GM20000 (cell line): ENCODE results near the gene TLE5.

Experiments
- DNase-seq: peaks from one replicate; pipeline ENCODE4 v3.0.0; 2012; ENCODE audit warnings: low spot score
- TF ChIP-seq, protein P1 (sequence below): IDR thresholded peaks from 2 replicates; pipeline ENCODE4 v1.5.1; 2012; ENCODE audit warnings: mild to moderate bottlenecking, control low read depth; ENCODE audit errors: extremely low read depth, missing control alignments

TLE5 gene

DNA sequence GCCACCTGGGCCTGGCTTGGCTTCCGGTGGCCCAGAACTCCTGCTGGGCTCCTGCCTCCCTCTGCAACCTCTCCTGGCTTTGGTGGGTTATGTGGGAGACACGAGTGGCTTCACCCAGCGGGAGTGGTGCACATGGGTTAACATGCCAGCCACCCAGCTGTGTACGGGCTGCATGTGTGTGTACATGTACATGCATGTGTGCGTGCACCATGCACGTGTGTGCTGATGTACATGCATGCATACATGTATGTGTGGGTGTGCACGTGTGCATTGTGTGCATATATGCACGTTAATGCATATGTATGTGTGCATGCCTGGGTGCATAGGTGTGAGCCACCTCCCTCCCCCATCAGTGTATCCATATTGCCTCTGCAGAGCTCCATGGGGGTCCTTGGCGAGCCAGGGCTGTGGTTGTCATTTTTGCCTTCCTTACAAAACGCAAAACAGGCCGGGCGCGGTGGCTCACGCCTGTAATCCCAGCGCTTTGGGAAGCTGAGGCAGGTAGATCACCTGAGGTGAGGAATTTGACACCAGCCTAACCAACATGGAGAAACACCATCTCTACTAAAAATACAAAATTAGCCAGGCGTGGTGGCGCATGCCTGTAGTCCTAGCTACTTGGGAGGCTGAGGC lies 44.3 kb upstream of the TLE5 start:
- DNase-seq, result no peak
- TF ChIP-seq, protein P1, sequence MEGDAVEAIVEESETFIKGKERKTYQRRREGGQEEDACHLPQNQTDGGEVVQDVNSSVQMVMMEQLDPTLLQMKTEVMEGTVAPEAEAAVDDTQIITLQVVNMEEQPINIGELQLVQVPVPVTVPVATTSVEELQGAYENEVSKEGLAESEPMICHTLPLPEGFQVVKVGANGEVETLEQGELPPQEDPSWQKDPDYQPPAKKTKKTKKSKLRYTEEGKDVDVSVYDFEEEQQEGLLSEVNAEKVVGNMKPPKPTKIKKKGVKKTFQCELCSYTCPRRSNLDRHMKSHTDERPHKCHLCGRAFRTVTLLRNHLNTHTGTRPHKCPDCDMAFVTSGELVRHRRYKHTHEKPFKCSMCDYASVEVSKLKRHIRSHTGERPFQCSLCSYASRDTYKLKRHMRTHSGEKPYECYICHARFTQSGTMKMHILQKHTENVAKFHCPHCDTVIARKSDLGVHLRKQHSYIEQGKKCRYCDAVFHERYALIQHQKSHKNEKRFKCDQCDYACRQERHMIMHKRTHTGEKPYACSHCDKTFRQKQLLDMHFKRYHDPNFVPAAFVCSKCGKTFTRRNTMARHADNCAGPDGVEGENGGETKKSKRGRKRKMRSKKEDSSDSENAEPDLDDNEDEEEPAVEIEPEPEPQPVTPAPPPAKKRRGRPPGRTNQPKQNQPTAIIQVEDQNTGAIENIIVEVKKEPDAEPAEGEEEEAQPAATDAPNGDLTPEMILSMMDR, result no peak

GRCh38 chr19:3105641-3106508 lies 43.6 kb upstream of the TLE5 start:
- DNase-seq, result no peak

DNA sequence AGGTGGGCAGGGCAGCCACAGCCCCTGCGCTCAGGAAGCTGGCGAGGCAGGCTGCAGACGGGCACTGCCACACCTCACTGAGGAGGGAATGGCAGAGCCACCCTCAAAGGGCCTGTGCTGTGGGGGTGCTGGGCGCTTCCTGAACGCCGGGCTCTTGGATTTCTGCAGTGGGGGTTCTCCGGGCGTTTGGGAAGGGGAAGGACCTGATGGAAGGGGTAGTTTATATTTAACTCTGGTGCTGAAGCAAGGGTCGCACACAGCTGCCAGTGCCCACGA lies 42.4 kb upstream of the TLE5 start:
- TF ChIP-seq, protein P1, result no peak
- DNase-seq, result no peak

More at GRCh38 chr19:3105641-3106508, 43.6 kb upstream of the TLE5 start:
- TF ChIP-seq, protein P1, result no peak

DNA sequence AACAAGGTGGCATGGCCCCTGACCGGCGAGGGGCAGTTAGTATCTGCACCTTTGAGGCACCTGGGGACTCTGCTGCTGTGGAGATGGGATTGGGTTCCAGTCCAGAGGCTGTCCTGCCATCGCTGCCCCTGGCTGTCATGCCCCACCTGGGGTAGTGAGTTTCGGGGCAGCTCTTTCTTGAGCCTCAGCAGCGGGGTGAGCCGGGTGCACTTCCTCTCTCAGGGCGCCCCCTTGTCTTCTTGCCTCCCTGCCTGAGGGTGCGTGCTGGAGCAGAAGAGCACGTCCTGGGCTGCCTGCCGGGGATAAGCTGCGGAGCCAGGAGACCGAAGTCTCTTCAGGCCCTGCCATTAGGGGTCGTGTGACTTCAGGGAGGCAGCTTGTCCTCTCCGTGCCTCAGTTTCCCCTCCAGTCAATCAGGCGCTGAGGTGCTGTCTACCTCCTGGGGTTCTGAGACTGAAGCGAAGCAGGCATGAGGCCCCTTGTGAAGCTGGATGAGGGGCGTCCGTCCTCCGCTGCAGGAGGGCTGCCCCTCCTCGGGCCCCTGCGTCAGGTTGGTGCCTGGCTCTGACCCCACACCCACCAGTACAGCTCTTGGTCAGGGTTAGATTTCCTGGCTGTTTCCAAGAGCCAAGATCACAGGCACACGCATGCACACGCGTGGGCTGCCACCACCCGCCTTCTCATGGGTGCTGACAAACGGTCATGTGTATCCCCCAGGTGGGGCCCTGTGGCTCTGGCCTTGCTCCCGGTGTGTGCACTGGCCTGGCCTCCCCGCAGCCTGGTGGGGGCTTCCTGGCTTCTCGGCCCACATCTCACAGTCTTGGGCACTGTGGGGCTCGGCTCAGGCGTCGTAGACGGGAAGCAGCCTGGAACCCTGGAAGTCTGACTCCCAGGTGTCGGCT lies 40.2 kb upstream of the TLE5 start:
- TF ChIP-seq, protein P1, result no peak
- DNase-seq, result no peak

GRCh38 chr19:3100747-3101730 lies 38.7 kb upstream of the TLE5 start:
- TF ChIP-seq, protein P1, result no peak
- no peak for DNase-seq

- DNase-seq, result no peak
- TF ChIP-seq, protein P1, result no peak
Measured at GRCh38 chr19:3100331-3100730, 38.0 kb upstream of the TLE5 start.
